HUES48 (cell line): ENCODE measurements around the gene SYT12.
"Not testable (repeated sequence)": the region's sequence is repeated elsewhere in the genome, so short reads cannot be mapped to it uniquely, and the experiment has no call there.

Experiments used
- H3K27ac ChIP-seq: one replicate; pipeline ENCODE4 v1.7.0; 2013; ENCODE audit warnings: low read depth, low read length, inconsistent platforms
- H3K27me3 ChIP-seq: 2 replicates; pipeline ENCODE4 v1.6.1; 2013; ENCODE audit warnings: mild to moderate bottlenecking, low read length; ENCODE audit not compliant: control insufficient read depth, insufficient read depth
- H3K36me3 ChIP-seq: 2 replicates; pipeline ENCODE4 v1.6.1; 2013; ENCODE audit warnings: low read length; ENCODE audit not compliant: control insufficient read depth, insufficient read depth
- H3K4me1 ChIP-seq: 2 replicates; pipeline ENCODE4 v1.6.1; 2013; ENCODE audit warnings: mild to moderate bottlenecking, low read length; ENCODE audit not compliant: control insufficient read depth, insufficient read depth
- H3K4me3 ChIP-seq: 2 replicates; pipeline ENCODE4 v1.5.1; 2013; ENCODE audit warnings: mild to moderate bottlenecking, low read depth, low read length
- H3K9ac ChIP-seq: 2 replicates; pipeline ENCODE4 v1.6.1; 2013; ENCODE audit warnings: mild to moderate bottlenecking, low read depth, low read length, moderate library complexity
- H3K9me3 ChIP-seq: 2 replicates; pipeline ENCODE4 v1.6.1; 2013; ENCODE audit warnings: low read length; ENCODE audit not compliant: control insufficient read depth, insufficient read depth

Gene SYT12

DNA sequence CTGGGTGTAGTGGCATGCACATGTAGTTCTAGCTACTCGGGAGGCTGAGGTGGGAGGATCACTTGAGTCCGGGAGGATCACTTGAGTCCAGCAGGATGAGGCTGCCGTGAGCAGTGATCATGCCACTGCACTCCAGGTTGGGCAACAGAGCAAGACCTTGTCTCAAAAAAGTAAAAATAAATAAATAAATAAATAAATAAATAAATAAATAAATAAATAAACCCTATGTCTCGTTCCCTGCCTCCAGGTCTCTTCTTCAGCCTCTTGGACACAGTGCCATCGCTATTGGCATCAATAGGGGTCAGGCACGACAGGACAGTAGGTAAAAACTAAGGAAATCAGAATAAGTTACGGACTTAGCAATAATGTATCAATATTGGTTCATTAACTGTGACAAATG lies 23.4 kb upstream of the SYT12 start:
- H3K27ac ChIP-seq = no peak overlapping the region
- H3K27me3 ChIP-seq = no peaks in the 10 kb centered on the region
- H3K9ac ChIP-seq = no peak overlapping the region
- no peaks in the 10 kb centered on the region for H3K36me3 ChIP-seq
- H3K9me3 ChIP-seq = no peaks in the 10 kb centered on the region
- peaks cover 15% of the 10 kb centered on the region for H3K4me1 ChIP-seq
- H3K4me3 ChIP-seq = no peak overlapping the region

DNA sequence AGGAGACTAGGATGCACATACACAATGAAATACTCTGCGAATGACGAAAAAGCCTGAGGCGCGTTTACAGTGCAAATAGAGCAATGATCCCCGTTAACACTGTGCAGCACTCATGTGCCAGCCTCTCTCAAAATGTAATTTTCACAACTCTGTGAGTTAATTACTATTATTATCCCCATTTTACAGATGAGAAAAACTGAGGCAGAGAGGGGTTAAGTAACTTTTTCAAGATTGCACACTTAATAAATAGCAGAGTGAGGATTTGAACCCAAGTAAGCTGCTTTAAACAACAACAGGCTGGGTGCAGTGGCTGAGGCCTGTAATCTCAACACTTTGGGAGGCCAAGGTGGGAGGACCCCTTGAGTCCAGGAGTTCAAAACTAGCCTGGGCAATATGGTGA lies 21.6 kb upstream of the SYT12 start:
- no peak overlapping the region for H3K27ac ChIP-seq
- H3K27me3 ChIP-seq = no peaks in the 10 kb centered on the region
- no peaks in the 10 kb centered on the region for H3K36me3 ChIP-seq
- no peak overlapping the region for H3K4me3 ChIP-seq
- H3K9ac ChIP-seq = no peak overlapping the region
- H3K4me1 ChIP-seq = peaks cover 15% of the 10 kb centered on the region
- H3K9me3 ChIP-seq = no peaks in the 10 kb centered on the region

DNA sequence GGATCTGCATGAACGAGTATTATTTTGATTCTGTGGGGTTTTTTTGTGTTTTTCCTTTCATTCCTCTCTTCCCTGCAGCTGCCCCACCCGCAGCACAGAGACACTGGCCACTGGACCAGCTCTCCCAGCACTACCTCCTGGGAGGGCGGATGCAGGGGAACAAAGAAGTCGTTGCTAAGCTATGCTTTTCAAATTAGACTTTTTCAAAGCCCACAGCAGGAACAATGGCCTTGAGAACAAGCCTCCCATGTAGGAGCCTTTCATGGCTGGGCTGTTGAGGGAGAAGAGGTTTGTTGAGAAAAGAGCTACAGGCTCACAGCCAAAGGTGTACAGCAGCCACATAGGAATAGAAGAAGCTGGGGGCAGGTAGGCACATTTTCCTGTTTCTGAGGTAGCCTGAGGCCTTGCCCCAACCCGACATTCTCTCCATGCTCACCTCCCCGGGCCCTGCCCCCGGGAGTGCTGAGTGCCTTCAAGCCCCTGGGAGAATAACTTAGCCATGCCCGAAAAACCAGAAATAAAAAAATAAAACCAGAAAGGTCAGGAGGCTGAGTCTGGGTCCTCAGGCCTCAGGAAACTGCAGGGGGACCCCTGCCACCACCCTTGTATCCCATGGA lies 20.5 kb upstream of the SYT12 start:
- Histone ChIP-seq H3K27ac (peak overlapping the region; percentile 89), H3K4me3 (0 out of 2 replicates have a peak overlapping the region, but pooled peaks have one; percentile 14), H3K4me1 (peaks cover 18% of the 10 kb centered on the region), H3K36me3 (no peaks in the 10 kb centered on the region), H3K9me3 (no peaks in the 10 kb centered on the region), H3K27me3 (no peaks in the 10 kb centered on the region), H3K9ac (peak overlapping the region; percentile 23; the same call in 1 of the 2 replicates)

DNA sequence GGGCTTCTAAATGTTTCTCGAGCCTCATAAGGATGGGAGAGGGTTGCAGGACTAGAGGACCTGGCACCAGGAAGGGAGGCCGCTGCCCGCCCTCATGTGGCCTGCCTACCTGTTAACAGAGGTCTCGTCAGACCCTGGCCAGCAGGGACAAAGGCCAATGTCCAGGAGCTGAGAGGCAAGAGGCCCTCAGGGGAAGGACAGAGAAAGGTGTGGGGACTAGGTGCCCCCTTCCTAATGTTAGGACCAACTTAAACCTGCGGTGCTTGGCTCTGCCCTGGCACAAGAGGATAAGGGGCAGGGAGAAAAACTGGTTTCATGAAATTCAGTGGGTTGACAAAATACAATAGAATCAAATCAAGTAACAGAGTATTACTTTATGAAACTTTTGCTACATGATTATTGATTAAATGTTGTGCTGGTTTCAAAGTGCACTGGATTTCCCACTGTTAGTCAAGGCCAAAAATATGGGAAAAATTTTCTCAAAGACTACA lies 20.0 kb upstream of the SYT12 start:
- no peak overlapping the region for H3K4me3 ChIP-seq
- no peak overlapping the region for H3K9ac ChIP-seq
- H3K36me3 ChIP-seq = no peaks in the 10 kb centered on the region
- peak overlapping the region; percentile 89 for H3K27ac ChIP-seq
- H3K9me3 ChIP-seq = no peaks in the 10 kb centered on the region
- H3K4me1 ChIP-seq = peaks cover 18% of the 10 kb centered on the region
- no peaks in the 10 kb centered on the region for H3K27me3 ChIP-seq

DNA sequence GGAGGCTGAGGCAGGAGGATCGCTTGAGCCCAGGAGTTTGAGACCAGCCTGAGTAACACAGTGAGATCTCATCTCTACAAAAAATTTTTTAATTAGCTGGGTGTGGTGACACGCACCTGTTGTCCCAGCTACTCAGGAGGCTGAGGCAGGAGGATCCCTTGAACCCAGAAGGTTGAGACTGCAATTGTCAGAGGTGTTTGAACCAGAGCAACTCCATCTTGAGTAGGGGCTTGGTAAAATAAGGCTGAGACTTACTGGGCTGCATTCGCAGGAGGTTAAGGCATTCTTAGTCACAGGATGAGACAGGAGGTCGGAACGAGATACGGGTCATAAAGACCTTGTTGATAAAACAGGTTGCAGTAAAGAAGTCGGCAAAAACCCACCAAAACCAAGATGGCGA lies 17.7 kb upstream of the SYT12 start:
- H3K4me1 ChIP-seq = peaks cover 18% of the 10 kb centered on the region
- not testable (repeated sequence) for H3K27me3 ChIP-seq, H3K4me3 ChIP-seq, H3K9me3 ChIP-seq, H3K9ac ChIP-seq, H3K36me3 ChIP-seq, H3K27ac ChIP-seq

DNA sequence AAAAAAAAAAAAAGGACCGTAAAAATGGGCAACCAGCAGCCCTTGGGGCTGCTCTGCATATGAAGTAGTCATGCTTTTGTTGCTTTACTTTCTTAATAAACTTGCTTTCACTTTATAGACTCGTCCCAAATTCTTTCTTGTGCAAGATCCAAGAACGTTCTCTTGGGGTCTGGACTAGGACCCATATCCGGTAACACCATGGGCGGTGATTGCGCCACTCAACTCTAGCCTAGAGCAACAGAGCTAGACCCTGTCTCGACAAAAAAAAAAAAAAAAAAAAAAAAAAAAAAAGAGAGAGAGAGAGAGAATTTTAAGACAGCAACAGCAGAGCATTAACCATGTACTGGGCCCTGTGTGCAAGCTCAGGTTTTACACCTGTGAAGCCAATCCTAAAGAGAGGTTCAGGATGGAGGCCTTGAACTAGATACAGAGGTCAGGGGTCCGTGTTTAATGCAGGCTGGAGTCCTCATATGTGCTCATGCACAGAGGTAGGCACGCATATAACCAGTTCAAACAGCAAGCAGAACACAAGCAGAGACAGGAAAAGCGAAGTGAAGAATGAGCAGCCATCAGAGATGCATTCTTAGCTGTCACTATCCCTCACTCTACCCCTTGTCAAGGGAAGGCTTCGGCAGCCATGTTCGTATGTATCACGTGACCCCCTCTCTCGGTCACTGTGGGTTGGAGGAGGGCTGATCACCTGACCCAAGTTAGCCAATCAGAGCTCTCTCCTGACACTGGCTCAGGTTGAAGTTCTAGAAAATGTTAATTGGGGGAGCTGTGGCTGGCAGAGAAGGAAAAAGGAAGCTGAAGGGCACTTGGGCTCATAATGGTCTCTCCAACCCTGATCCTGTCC lies 16.7 kb upstream of the SYT12 start:
- Histone ChIP-seq H3K9me3 (no peaks in the 10 kb centered on the region), H3K4me3 (no peak overlapping the region), H3K36me3 (no peaks in the 10 kb centered on the region), H3K27me3 (no peaks in the 10 kb centered on the region), H3K4me1 (peaks cover 18% of the 10 kb centered on the region), H3K9ac (no peak overlapping the region), H3K27ac (no peak overlapping the region)

DNA sequence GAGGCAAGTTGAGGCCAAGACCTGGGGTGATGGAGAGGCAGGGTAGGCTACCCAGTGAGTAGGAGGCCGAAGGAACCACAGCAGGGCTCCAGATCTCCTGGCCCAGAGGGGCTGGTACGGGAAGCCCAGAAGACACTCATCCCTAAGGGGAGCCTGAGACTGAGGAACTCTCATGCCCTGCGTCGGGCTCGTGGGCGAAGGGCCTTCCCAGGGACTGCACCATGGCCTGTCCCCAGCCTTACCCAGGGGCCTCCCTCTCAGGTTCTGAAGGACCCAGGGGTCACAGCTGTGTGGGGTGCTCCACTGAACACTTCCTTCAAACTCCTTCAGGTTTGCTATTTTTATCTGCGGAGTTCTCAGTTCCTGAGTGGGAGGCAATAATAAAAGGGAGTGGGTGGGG lies 15.8 kb upstream of the SYT12 start:
- Histone ChIP-seq H3K4me1 (peaks cover 14% of the 10 kb centered on the region), H3K27ac (no peak overlapping the region), H3K9ac (no peak overlapping the region), H3K9me3 (no peaks in the 10 kb centered on the region), H3K4me3 (no peak overlapping the region), H3K36me3 (no peaks in the 10 kb centered on the region), H3K27me3 (no peaks in the 10 kb centered on the region)

DNA sequence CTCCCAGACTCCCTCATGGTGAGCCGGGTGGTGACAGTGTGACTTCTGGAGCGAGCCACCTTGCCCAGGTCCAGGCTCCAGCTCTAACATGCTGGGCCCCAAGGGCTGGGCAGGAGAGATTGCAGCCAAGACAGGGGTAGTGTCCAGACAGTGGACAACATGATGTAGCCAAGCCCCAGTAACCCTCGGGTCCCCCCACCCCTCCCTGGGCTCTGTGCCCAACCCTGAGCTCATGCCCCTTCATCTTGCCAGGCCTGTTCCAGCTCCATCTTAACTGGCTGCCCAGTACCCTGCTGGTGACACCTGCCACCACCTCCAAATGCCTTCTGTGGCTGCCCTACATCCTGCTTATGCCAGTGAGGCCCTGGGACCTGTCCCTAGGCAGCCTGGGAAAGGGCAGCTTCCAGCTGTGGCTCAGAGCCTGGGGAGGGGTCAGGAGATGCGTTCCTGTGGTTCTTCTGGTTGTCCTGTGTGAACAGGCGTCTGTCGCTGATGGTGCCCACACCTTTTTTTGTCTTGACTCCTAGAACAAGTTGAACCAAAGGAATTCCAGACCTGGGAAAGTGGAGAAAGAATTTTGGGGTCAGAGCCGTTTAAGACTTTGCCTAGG lies 12.5 kb upstream of the SYT12 start:
- H3K9ac ChIP-seq = no peak overlapping the region
- no peaks in the 10 kb centered on the region for H3K9me3 ChIP-seq
- no peaks in the 10 kb centered on the region for H3K27me3 ChIP-seq
- H3K27ac ChIP-seq = no peak overlapping the region
- H3K4me3 ChIP-seq = no peak overlapping the region
- H3K4me1 ChIP-seq = peaks cover 3% of the 10 kb centered on the region; the same call in 1 of the 2 replicates
- no peaks in the 10 kb centered on the region for H3K36me3 ChIP-seq

DNA sequence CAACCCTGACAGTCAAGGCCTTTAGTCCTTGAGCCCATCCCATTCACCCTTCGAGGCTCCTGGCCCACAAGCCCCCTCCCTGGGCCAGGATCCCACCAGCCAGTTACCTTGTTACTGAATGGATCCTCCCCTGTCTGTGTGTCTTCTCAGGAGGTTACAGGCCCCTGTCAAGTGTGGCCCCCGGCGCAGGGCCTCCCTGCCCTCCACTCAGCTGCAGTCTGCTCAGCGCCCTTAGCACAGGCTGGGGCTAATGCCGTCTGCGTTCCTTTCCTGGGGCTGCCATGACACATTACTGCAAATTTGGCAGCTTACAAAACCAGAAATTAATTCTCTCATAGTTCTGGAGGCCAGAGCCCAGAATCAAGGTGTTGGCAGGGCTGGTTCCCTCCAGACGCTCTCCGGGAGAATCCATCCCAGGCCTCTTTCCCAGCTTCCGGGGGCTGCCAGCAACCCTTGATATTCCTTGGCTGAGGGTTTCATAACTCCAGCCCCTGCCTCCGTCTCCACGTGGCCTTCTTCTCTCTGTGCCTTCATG lies 9.4 kb upstream of the SYT12 start:
- H3K4me1 ChIP-seq = no peaks in the 10 kb centered on the region
- no peak overlapping the region for H3K27ac ChIP-seq
- H3K9me3 ChIP-seq = no peaks in the 10 kb centered on the region
- H3K4me3 ChIP-seq = no peak overlapping the region
- H3K27me3 ChIP-seq = no peaks in the 10 kb centered on the region
- H3K36me3 ChIP-seq = no peaks in the 10 kb centered on the region
- H3K9ac ChIP-seq = no peak overlapping the region

DNA sequence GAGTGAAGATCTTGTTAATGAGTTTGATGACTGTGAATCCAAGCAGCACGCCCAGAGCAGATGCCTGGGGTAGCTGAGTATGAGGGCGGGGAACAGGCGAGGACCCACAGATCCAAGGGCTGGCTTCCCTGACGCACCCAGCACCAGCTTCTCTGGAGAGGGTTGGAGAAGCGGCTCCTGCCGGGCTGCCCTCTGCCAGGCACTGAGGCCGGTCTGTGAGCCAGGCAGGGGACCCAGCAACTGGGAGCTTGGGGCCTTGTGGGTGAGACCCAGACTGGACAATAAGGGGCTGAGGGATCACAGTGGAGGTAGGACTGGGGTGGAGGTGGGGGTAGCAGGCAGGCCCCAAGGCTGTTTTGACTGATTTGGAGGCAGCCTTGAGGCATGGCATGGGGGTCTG lies 8.6 kb upstream of the SYT12 start:
- H3K36me3 ChIP-seq = no peaks in the 10 kb centered on the region
- no peaks in the 10 kb centered on the region for H3K4me1 ChIP-seq
- no peak overlapping the region for H3K9ac ChIP-seq
- H3K9me3 ChIP-seq = no peaks in the 10 kb centered on the region
- no peaks in the 10 kb centered on the region for H3K27me3 ChIP-seq
- H3K27ac ChIP-seq = no peak overlapping the region
- no peak overlapping the region for H3K4me3 ChIP-seq

DNA sequence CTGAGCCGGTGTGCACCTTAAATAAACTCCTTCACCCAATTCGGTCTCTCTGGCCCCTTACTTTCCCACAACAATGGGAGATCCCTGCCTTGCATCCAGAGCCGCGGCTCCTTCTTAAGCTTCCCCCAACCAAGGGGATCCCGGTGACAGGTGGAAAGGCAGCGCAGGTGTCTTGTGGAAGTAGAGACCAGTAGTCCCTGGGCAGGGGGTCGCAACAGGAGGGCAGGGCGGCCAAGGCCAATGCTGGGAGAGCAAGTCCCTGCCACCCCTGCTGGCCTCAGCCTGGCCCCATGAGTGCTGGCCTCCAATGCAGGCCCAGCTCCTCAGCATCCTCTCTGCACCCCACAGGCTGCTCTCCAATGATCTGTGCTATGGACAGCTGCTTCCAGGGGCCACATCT lies 7.9 kb upstream of the SYT12 start:
- no peaks in the 10 kb centered on the region for H3K27me3 ChIP-seq
- no peaks in the 10 kb centered on the region for H3K4me1 ChIP-seq
- H3K27ac ChIP-seq = no peak overlapping the region
- H3K9me3 ChIP-seq = no peaks in the 10 kb centered on the region
- no peaks in the 10 kb centered on the region for H3K36me3 ChIP-seq
- no peak overlapping the region for H3K9ac ChIP-seq
- no peak overlapping the region for H3K4me3 ChIP-seq
